PFSK-1 (cell line): ENCODE results near the gene EIF4E2.

Experiments
- POLR2AphosphoS5 ChIP-seq: IDR thresholded peaks from 2 replicates; pipeline ENCODE4 v1.6.1; 2012; ENCODE audit warnings: low read depth, mild to moderate bottlenecking, control low read depth, low read length, moderate library complexity
- SIN3A ChIP-seq: IDR thresholded peaks from 2 replicates; pipeline ENCODE4 v1.6.1; 2012; ENCODE audit warnings: mild to moderate bottlenecking, low read length, moderate library complexity, borderline replicate concordance; ENCODE audit not compliant: insufficient read depth
- TAF1 ChIP-seq: IDR thresholded peaks from 2 replicates; pipeline ENCODE4 v1.6.1; 2012; ENCODE audit warnings: low read length, control low read depth, borderline replicate concordance; ENCODE audit not compliant: insufficient read depth

- TF ChIP-seq POLR2AphosphoS5: no peak
- TF ChIP-seq SIN3A: no peak
- no peak for TF ChIP-seq TAF1
Observed at GRCh38 chr2:232533944-232534710, 16.4 kb upstream of the EIF4E2 start.
